SK-N-MC (cell line): Measurements from ENCODE around the gene MYO5A.

Experiments
- EZH2 ChIP-seq: fragments of 200-600 bp; sonication (generic); IDR thresholded peaks from one replicate; pipeline ENCODE4 v1.6.1; 2017; ENCODE audit warnings: antibody characterized with exemption
- FOXP2 ChIP-seq: optimal IDR thresholded peaks from 2 replicates; pipeline ENCODE3; 2011; ENCODE audit warnings: mild to moderate bottlenecking, moderate library complexity; ENCODE audit not compliant: insufficient read depth; ENCODE audit errors: extremely low read length, control extremely low read depth
- POLR2AphosphoS5 ChIP-seq: IDR thresholded peaks from 2 replicates; pipeline ENCODE4 v1.6.1; 2012; ENCODE audit warnings: mild to moderate bottlenecking, low read depth, low read length, borderline replicate concordance

DNA sequence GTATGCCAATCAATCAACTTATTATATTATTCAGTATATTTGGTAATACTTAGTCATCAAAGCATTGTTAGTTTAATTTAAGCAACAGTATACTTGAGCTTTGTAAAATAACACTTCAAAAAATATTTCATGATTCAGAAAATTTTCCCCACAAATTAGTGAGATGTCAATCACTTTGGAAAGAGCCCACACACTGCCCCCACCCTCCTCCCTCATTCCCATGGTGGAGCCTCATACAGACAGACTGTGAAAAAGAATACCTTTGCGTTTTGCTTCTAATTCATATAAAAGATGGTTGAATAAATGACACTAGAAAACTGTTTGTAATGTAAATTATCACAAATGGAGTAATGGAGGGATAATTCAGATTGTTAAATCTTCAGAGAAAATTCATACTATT is 189.8 kb downstream of the MYO5A start:
- no peak for TF ChIP-seq EZH2
- no peak for TF ChIP-seq POLR2AphosphoS5
- TF ChIP-seq FOXP2 = no peak
